HG03342 (cell line): ENCODE data around the gene INPP5E.
"Not testable (repeated sequence)": the region's sequence is repeated elsewhere in the genome, so short reads cannot be mapped to it uniquely, and the experiment has no call there.

ENCODE experiments used
- ATAC-seq: cut with Tn5 transposase; IDR thresholded peaks from one replicate; pipeline ENCODE4 v1.9.1; 2021; ENCODE audit warnings: mild to moderate bottlenecking, moderate library complexity; ENCODE audit not compliant: unreplicated experiment

Gene INPP5E

DNA sequence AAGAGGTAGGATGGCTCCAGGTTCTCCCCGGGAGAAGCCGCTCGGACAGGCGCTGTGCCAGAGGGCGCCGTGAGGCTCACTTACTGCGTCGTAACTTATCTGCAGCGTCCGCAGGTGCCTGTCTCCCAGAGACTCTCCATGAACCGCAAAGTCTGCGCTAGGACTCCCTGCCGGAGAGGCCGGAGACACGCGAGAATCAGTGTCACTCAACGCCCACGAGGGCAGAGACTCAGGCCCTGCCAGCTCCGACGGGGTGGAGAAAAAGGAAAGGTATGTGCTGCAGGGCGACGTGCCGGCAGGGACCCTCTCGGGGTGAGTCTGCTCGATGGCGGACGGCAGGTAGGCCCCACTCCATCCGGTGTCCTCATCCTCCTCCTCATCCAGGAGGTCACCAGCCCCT, 32.6 kb downstream of the INPP5E start:
- ATAC-seq: not testable (repeated sequence)

DNA sequence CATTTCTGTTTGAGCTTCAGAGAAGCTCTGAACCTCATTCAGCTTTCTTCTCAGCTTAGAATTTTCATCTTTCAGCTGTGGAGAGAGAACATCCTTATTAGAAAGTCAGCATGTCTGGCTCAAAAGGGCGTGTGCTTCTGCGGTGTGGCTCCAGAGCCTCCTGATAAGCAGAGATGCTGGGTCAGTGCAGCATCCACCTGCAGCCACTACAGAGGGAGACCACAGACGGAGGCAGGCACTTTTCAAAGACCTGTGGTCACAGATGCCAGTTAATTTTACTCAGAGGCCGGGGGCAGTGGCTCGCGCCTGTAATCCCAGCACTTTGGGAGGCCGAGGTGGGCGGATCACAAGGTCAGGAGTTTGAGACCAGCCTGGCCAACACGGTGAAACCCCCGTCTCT, 33.7 kb downstream of the INPP5E start:
- not testable (repeated sequence) for ATAC-seq

DNA sequence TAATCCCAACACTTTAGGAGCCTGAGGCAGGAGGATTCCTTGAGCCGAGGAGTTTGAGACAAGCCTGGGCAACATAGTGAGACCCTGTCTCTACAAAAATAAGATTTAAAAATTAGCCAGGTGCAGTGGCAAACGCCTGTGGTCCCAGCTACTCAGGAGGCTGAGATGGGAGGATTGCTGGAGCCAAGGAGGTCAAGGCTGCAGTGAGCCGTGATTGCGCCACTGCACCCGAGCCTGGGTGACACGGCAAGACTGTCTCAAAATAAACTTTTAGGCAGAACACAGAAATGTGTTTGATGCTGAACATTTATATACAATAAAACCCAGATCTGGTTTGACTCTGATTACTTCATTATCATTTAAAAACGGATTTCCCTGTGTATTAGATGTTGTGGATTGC, 34.2 kb downstream of the INPP5E start:
- ATAC-seq: no peak

DNA sequence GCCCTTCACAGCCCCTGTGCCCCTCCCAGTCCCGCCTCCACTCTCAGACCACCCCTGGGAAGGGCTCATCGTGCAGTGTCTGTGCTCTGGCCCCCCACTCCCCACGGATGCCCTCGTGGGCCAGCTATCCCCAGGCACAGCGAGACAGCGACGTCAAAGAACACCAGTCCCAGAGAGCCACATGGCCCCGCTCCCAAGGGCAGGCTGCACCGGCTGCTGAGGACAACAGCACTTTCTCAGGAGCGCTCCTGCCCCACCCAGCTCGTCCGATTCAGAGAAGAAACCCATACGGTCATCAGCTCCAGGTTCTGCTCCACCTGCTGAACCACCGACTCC, 34.9 kb downstream of the INPP5E start:
- ATAC-seq: no peak

DNA sequence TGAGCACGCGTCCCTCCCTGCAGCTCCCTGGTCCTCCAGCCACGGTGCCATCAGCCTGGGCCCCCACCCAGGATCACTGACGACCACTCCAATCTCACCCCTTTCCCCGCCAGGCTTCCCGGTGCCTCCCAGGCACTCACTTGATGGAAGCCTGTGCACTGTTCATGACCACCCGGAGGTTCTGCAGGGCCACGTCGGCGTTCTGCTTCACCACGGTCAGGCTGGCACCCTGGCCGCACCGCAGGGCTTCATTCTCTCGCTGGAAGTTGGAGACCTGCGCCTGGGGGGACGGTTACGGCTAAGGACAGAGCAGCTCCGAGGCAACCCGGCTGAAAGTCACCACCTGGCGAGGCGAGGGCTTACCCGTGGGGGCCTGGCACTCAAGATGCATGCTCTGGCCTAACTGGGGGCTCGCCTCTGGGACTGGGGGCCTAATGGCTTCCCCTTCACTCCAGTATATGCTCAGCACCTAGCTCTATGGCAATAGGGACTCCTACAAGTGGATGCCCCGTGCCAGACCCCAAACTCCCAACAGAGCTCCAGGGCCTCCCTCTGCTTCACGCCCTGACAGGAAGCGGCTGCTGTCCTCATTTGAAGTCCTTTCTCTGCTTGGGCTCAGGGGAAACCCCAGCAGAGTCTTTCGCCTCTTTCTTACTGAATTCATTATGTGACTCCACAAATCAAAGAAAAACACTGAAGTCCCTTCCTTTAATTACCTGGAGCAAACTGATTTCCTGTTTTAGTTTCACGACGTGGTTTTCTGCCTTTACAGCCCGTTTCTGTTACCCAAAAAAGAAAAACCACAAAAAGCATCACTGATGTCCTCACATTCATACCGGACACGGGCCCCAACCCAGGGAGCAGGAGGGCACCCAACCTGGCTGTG, 35.5 kb downstream of the INPP5E start:
- ATAC-seq: no peak

DNA sequence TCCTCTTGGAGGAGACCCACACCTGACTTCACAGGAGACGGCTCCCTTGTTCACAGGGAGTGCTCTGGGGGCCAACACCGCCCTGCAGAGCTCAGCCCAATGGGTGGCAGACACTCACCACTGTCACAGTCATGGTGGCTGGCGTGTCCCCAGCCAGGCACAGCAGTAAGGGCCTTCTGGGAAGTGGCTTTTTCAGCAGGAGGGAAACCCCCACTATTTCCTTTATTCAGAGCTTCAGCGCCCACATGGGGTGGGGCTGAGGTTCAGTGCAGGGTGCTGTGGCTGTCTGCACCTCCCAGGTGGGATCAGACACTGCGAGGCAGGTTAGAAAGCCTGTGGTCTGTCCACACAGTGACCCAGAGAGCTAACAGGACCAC, 36.1 kb downstream of the INPP5E start:
- no peak for ATAC-seq

DNA sequence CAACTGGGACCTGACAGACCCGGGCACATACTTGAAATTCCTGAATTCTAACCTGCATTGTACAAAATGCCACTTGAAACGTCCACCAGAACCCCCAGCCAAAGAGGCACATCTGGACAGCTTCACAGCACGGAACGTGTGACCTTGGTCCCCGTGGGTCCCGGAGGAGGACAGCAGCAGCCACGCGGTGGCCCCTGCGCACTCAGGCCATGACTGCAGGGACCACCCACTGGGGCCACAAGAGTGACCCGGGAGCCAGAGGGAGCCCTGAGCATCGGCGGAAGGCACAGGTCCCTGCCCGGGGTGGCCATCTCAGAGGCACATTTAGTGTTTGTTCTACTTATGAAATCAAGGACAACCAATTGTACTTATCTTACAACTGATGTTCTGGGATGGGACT, 37.6 kb downstream of the INPP5E start:
- no peak for ATAC-seq

DNA sequence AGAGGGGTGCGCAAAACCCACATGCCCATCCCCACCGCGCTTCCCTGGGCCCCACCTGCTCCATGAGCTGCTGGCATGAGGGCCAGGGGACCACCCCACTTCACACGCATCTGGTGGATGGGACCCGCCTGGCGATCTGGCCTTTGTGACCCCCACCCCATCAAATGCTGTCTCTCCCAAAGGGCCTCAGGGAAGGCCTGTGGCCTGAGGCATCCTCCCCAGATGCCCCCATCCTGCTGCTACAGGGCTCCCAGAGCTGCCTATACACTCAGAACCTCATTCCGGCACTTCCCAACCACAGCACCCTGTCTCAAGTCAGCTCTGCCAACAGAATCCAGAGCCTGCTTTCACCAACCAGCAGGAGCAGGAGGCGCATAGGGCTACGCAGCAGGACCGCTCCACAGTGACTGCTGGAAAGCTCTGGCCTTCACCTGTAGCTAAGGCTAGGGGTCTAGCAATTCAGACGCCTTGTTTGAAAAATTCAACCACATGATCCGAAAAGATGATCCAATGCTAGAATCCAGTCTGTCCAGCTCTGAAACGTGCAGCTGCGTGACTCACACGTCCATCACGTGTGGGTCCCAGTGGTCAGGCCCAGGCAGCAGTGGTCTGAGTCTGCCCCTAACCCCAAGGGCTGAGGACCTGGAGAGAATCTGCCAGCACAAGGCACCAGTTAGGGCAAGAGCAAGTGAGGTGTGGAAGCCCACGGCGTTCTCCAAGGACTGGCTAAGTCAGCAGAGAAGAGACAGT, 38.3 kb downstream of the INPP5E start:
- no peak for ATAC-seq

DNA sequence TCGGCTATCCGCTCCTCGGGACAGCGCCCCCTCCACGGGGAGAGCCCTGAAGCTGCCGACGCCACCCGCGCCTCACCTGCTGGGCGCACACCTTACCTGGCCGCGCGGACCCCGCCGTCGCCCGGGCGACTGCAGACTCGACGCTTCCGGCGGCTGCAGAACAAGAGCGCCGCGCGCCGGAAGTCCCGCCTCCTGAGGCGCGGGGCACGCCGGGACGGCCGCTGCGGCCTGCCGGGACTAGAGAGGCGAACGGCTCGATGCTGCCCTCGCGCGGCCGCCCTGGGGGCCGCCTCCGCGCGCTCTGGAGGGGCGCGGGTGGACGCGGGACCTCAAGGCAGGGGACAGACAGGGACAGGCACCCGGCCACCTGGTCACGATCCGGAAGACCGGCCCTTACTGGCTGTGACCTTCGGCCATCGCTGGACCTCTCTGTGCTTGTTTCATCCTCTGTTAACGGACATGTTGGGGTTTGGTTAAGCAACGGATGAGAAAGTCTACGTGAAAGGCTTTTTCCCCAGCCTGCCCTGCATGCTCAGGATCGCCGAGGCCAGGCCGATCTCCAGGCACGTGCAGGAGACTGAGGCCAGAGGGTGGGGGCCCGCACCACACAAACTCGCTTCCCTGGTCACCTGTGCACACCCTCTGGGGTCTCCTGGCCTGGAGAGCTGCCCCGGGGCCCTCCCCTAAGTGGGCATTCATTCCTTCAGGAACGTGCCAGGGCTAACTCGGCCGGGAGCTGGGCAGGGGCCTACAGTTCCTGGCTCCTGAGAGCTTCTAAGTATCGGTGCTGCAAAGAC, 39.4 kb downstream of the INPP5E start, which contains the start of gene SNAPC4:
Gene SNAPC4 (minus strand): TSS at position 133 of the 797 bp plus-strand sequence. CDS start 1,742 bp downstream, outside the sequence.
- ATAC-seq: peak; percentile 70

DNA sequence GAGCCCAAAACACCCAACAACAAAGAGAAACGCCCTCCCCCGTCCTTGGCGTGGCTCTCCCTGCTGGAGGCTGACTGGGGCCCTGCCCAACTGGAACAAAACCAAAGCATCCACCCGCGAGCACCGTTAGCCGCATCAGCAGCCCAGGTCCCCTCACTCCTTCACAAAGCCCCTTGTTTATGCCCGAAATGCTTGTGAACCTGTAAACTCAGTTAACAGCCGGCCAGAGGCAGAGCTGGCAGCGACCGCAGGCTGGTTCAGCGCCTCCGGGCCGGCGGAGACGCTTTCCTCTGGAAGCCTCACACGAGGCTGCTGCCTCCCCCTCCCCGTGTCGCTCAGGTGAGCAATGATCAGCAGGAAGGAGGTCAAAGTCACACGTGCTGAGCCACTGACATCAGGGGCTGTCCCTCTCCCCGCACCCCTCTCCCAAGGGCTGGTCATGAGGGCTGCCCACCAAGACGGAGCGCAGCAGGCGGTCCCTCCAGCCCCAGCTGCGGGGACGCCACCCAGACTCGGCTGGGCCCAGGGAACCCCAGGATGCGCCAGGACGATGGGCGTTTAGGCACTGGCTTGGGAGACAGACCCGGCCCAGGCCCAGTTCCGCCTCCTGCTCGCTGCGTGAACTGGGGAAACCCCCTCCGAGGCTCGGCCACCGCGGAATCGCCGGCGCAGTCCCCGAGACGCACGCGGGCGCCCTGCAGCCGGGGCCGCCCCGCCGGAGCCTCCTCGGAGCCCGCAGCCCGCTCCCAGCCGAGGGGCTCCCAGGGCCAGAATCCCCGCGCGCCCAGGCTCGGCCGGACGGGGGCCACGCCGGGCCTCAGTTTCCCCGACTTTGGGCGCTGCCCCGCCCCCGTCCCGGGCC, 40.2 kb downstream of the INPP5E start:
- ATAC-seq: no peak

DNA sequence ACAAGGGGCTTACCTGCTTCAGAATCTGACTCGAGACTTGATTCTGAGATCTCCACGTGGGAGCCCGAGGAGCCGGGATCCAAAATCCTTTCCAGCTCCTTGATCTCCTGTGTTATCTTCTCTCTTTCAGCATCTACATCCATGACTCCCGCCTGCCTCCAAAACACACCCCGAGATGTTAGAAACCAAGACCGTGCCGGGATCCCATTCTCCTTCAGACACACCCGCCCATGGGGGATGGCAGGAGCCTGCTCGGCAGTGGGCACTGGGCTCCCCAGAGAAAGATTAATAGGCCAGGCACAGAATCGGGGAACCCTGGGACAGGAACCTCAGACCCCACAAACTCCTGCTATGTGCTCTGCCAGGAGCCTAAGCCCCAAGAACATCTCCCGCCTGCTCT, 41.4 kb downstream of the INPP5E start:
- no peak for ATAC-seq

DNA sequence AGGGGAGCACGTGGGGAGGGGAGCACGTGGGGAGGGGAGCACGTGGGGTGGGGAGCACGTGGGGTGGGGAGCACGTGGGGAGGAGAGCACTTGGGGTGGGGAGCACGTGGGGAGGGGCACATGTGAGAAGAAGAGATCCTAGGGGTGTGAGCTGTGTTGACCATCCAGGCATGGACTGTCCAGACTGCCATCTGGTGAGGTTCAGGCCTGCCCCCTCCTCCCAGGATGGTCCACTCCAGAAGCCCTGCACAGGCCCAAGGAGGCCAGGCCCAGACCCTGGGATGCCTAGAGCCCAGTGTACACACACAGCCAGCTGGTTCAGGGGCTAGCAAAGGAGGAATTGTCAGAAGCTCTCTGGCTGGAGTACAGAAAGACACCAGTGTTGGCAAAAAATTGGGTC, 42.0 kb downstream of the INPP5E start:
- no peak for ATAC-seq

DNA sequence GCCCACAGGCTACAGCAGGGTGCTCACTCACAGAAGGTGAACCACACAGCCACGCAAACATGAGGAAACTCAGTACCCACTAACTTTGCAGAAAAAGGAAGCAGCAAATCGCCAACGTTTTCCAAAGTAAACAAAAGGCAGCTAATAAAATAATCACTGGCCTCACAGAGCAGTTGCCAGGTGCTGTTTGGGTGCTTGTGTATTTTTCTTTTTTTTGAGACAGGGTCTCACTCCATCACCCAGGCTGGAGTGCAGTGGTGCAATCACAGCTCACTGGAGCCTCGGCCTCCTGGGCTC, 43.5 kb downstream of the INPP5E start:
- ATAC-seq: no peak

DNA sequence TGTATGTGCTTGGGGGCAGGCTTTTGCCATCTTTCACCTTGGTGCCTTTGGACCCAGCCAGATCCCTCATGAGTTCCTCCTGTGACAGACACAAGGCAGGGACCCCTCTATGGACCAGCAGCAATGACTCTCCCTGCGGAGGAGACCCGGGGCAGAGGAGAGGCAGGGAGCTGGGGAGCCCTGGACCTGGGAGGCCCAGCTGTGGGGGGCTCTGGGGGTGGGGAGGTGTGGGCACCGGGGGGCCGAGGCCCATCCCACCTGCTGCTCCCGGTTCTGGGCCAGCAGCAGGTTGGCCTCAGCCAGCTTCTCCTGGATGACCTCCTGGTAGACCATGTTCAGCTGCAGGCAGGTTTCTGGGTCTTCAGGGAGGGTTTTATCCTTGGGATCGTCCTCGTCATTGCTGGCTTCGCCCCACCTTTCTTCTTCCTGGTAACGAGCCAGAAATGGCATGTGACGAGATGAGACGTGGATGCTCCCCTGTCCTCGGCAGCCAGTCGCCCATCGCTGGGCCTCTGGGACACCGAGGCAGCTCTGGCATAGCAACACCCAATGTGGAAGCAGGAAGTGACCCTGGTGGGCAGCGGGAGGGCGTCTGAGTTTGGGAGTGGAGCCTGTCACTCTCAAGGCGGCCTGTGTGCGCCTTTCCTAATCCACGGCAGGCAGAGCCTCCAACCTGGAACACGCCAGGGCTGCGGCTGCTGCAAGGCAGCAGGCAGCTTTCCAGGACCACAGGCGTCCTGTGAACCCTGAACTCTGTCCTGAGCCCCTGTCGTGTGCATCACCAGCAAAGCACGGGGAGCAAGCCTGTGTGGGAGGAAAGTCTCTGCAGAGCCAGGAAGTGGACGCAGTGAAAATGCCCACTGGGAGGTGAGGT, 44.1 kb downstream of the INPP5E start:
- no peak for ATAC-seq

DNA sequence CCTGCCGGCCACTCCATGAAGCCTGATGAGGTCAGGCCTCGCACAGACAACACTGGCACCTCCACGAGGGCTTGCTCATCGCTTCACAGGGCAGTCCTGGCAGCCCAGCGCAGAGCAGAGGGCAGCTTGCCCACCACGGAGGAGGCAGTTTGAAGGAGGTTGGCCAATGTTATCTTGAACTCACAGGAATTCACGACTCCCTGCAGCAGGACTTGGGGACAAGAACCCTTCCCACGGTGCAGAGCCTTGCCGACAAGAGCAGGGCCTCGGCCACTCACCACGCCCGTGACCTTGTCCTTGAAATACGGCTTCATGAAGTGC, 44.7 kb downstream of the INPP5E start:
- ATAC-seq: no peak

DNA sequence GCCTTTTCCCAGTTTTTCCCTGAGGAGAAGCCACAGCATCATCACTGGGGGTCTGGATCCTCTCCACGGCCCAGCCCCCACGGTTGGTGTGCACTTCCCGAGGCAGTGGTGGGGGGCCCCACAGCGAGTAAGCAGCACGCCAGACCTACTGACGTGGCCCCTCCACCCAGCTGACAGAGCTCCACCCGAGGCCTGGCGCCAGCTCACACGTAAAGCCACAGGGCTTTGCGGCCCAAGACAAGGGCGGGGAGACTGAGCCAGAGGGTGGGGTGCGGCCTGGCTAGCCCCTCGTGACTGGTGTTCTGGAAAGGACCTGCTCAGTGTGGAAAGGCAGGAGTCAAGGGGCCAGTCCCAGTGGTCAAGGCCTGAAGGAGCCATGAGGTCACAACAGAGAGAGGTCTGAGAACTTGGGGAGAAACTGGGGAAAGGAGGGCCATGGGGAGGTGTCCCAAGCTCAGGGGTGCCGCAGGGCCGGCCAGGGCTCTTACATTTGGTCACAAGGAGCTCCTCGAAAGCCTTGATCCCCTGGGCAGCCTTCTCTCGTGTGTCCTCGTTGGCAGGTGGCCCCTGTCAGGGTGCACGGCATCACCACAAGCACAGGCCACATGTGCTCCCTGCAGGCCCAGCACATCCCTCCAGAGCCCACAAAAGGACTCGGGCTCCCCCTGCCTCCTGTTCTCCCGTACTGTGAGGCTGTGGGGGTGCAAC, 45.2 kb downstream of the INPP5E start:
- ATAC-seq: no peak

DNA sequence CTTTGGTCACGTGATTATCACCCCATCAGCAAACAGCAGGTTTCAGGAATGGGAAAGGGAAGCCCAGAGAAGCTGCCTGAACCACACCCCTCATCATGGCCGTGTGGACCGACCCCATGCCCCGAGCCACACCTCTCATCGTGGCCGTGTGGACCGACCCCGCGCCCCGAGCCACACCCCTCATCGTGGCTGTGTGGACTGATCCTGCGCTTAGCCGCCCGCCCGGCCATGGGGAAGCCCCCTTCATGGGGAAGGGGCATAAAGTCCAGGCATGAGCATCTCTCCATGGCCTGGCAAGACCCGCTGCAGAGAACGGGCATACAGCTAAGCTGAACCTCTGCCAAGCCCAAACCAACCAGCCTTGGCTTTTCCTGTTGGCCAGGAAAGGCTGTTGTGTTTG, 46.1 kb downstream of the INPP5E start:
- no peak for ATAC-seq

DNA sequence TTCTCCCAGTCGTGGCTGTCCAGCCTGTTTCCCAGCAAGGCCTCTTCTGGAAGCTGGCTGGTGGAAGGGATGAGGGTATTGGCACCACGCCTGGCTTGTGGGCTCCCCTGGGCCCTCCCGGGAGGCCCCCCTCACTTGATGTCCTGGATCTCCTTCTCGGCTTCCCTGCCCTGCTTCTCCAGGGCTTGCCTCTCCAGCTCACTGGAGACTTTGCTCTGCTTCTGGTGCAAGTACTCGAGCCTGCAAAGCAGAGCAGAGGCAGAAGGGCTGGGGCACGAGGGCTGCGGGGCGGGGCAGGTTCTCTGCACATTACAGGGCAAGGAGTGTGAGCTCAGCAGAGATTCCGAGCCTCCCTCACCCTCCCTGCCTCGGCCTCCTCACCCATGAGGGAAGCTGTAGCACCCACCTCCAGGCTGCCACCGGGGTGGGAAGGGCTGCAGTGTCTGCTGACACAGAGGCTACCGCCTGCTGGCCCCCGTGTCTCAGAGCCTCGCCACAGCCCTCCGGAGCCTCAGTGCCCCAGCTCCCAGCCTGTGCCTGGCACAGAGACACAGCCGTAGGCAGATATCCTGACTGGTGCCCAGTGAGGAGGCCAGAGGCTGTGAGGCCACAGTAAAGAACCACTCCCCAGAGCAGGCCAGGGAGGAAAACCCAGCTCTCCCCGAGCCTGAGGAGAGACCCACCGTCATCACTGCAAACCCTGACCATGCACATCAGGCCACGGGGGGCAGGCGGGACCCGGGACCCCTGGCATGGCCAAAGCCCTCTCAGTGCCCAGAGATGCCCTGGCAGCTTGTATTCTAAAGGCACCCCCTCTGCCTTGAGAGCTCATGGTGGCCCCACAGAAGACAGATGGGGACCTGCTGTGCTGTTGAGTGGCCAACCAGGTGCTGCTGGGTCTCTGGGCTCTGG, 46.9 kb downstream of the INPP5E start:
- no peak for ATAC-seq
